Natural killer cell (primary cell): ENCODE data around the gene RHEB. TPM values are rescaled to one million over a fixed set of nuclear protein-coding genes. Genes with fewer than 3 reads are reported as not detected.
A peak's percentile ranks its signal among the peaks of the same experiment; 100 is the strongest.

Experiments used
- ATAC-seq, 3 donors: fragments of 150-1000 bp in 2 of 3; fragments of 200-7000 bp in 1 of 3; cut with Tn5 transposase; 1 replicate in 1 of 3; 2 replicates in 2 of 3; pipeline ENCODE4 v1.10.0; 2021; ENCODE audit warnings: mild to moderate bottlenecking in 2 of 3, moderate library complexity in 2 of 3
- DNase-seq, 2 donors: peaks; one replicate each; pipeline versions ENCODE4 v3.0.0 to v3.0.0-alpha.2; 2013 to 2021; ENCODE audit warnings: mixed read lengths in 1 of 2
- H3K27ac ChIP-seq: one replicate; pipeline ENCODE4 v1.5.1; 2013; ENCODE audit warnings: mild to moderate bottlenecking, low read length
- H3K27me3 ChIP-seq: one replicate; pipeline ENCODE4 v1.6.1; 2013; ENCODE audit warnings: low read length; ENCODE audit not compliant: control insufficient read depth, insufficient read depth
- H3K36me3 ChIP-seq: one replicate; pipeline ENCODE4 v1.6.1; 2013; ENCODE audit warnings: low read length; ENCODE audit not compliant: control insufficient read depth, insufficient read depth
- H3K4me1 ChIP-seq: one replicate; pipeline ENCODE4 v1.6.1; 2013; ENCODE audit warnings: low read length; ENCODE audit not compliant: control insufficient read depth, insufficient read depth
- H3K4me3 ChIP-seq: one replicate; pipeline ENCODE4 v1.5.1; 2013; ENCODE audit warnings: low read length
- H3K9me3 ChIP-seq: one replicate; pipeline ENCODE4 v1.6.1; 2013; ENCODE audit warnings: low read length; ENCODE audit not compliant: control insufficient read depth, insufficient read depth
- H3K27ac Mint-ChIP-seq, 2 donors: one replicate each; pipeline ENCODE4 v1.8.0; 2022; ENCODE audit warnings: mild to moderate bottlenecking in 2 of 2, mixed read lengths in 2 of 2, moderate library complexity in 1 of 2
- H3K27me3 Mint-ChIP-seq, 2 donors: one replicate each; pipeline ENCODE4 v1.8.0; 2022; ENCODE audit warnings: low read depth in 2 of 2, mixed read lengths in 2 of 2
- H3K36me3 Mint-ChIP-seq: one replicate; pipeline ENCODE4 v1.8.0; 2022; ENCODE audit warnings: mixed read lengths
- H3K4me1 Mint-ChIP-seq, 2 donors: one replicate each; pipeline ENCODE4 v1.8.0; 2022; ENCODE audit warnings: mixed read lengths in 2 of 2
- H3K4me3 Mint-ChIP-seq: one replicate; pipeline ENCODE4 v1.8.0; 2022; ENCODE audit warnings: mild to moderate bottlenecking, moderate library complexity, mixed read lengths
- H3K9me3 Mint-ChIP-seq, 2 donors: one replicate each; pipeline ENCODE4 v1.8.0; 2022; ENCODE audit warnings: mixed read lengths in 2 of 2
- WGBS: methylation state at CpG from one replicate; pipeline ENCODE4 v1.1.7; 2013; ENCODE audit warnings: missing lambda C conversion rate; ENCODE audit not compliant: insufficient coverage; 5-methylcytosine and 5-hydroxymethylcytosine counted together
- intact Hi-C: fragments of 100-400 bp; cut with micrococcal nuclease; formaldehyde crosslinking; loops from one replicate; pipeline ENCODE4 v1.14.2; 2022
- total RNA-seq, 4 donors: library from RNA; stranded (reverse); fragments of 120-200 nt in 1 of 4; gene quantifications; one replicate each; pipeline versions ENCODE4 v1.2.3 to v1.2.4, GENCODE V29; 2013 to 2022
- TF ChIP-seq, protein P1 (sequence below): fragments of 200-600 bp; IDR thresholded peaks from one replicate; pipeline ENCODE4 v1.8.0; 2022; ENCODE audit warnings: antibody characterized with exemption

RHEB gene
- total RNA-seq, 3 donors from 2014 or later (not counting 1 experiment from before 2014, with no cell fraction given), result 51.0 to 63.3 (median 63.3) TPM

DNA sequence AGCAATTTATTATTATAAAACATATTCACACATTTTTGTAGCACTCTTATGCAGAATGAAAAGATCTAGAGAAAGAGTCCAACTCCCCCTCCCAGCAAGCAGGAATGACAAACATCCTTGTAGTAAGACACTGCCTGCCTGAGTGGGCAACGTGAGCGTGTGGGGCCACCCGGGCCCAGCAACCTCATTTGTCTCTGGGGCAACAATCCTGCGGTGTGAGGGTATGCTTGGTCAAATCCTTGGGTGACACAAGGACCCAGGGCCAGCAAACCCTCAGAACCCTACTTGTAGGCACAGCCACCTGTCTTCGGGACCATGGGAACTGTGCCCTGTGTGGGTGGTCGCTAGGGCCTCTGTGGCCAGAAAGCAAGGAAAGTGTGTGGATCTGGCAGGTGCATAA is 10.7 kb downstream of the RHEB start:
- DNase-seq (no peak), ATAC-seq (no peak)
- no peaks in the 10 kb centered on the region for H3K36me3 ChIP-seq
- Mint-ChIP-seq H3K36me3 (no peaks in the 10 kb centered on the region), H3K27me3 (no peaks in the 10 kb centered on the region), H3K9me3 (no peaks in the 10 kb centered on the region), H3K4me3 (no peak overlapping the region), H3K27ac (peak overlapping the region in 1 of 2 donors; percentile 73), H3K4me1 (peaks cover 72 to 73% of the 10 kb centered on the region in 2 donors)
- TF ChIP-seq, protein P1, sequence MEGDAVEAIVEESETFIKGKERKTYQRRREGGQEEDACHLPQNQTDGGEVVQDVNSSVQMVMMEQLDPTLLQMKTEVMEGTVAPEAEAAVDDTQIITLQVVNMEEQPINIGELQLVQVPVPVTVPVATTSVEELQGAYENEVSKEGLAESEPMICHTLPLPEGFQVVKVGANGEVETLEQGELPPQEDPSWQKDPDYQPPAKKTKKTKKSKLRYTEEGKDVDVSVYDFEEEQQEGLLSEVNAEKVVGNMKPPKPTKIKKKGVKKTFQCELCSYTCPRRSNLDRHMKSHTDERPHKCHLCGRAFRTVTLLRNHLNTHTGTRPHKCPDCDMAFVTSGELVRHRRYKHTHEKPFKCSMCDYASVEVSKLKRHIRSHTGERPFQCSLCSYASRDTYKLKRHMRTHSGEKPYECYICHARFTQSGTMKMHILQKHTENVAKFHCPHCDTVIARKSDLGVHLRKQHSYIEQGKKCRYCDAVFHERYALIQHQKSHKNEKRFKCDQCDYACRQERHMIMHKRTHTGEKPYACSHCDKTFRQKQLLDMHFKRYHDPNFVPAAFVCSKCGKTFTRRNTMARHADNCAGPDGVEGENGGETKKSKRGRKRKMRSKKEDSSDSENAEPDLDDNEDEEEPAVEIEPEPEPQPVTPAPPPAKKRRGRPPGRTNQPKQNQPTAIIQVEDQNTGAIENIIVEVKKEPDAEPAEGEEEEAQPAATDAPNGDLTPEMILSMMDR, result no peak
- H3K9me3 ChIP-seq, result no peaks in the 10 kb centered on the region
- intact Hi-C loops, result no loop called here
- H3K27ac ChIP-seq, result no peak overlapping the region
- no peak overlapping the region for H3K4me3 ChIP-seq
- H3K27me3 ChIP-seq, result no peaks in the 10 kb centered on the region
- peaks cover 4% of the 10 kb centered on the region for H3K4me1 ChIP-seq
- 92% methylated on average over 6 of the region's 6 CpGs for WGBS

DNA sequence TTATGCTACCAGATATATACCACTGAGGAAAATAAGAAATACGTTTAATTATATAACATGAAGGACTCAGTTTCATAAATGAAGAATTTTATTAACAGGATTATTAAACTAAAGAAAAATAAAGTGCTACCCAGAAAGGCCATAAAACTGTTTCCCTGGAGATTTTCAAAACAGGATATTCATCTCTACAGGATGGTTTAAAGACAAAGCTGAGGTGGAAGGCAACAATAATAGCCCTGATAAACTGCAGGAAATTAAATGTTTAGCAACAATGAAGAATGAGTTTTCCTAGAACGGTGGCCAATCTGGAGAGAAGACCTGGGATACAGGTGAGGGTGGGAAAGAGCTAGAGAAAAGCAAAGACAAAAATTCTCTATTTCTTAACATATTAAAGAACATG is 11.9 kb downstream of the RHEB start:
- Histone ChIP-seq H3K9me3 (no peaks in the 10 kb centered on the region), H3K4me3 (no peak overlapping the region), H3K36me3 (no peaks in the 10 kb centered on the region), H3K27me3 (no peaks in the 10 kb centered on the region), H3K27ac (no peak overlapping the region), H3K4me1 (peaks cover 4% of the 10 kb centered on the region)
- ATAC-seq, result no peak
- Mint-ChIP-seq H3K27ac (no peak overlapping the region), H3K4me1 (peaks cover 67 to 69% of the 10 kb centered on the region in 2 donors), H3K36me3 (no peaks in the 10 kb centered on the region), H3K27me3 (no peaks in the 10 kb centered on the region), H3K9me3 (no peaks in the 10 kb centered on the region), H3K4me3 (no peak overlapping the region)
- intact Hi-C loops, result no loop called here
- DNase-seq, result no peak
- TF ChIP-seq, protein P1, result no peak
- WGBS, result 83% methylated on average over 1 of the region's 2 CpGs

DNA sequence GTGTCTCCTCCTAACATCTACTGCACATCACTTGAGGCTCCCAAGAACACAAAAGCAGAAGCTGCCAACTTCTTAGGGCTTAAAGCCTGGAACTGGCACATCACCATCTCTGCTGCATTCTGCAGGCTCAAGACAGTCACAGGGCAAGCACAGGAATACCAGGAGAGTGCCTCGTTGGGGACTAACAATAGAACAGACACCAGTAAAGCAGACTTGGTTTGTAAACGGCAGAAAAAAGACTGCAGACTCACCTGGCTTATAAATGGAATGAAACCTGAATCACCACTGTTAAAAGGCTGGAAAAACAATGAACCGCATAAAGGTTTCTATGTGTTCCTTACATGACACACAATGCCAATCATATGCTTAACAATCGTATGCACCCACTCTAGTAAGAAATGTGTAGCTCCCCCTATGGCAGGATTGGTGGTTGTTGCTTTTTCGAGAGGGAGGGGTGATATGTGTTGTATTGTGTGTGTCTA is 12.8 kb downstream of the RHEB start:
- DNase-seq (no peak), ATAC-seq (peak in 1 of 3 donors; percentile 14)
- Mint-ChIP-seq H3K36me3 (no peaks in the 10 kb centered on the region), H3K4me3 (no peak overlapping the region), H3K27me3 (no peaks in the 10 kb centered on the region), H3K9me3 (no peaks in the 10 kb centered on the region), H3K4me1 (peaks cover 65 to 66% of the 10 kb centered on the region in 2 donors), H3K27ac (no peak overlapping the region)
- TF ChIP-seq, protein P1, result no peak
- Histone ChIP-seq H3K27ac (no peak overlapping the region), H3K9me3 (no peaks in the 10 kb centered on the region), H3K4me1 (peaks cover 4% of the 10 kb centered on the region), H3K36me3 (no peaks in the 10 kb centered on the region), H3K4me3 (no peak overlapping the region), H3K27me3 (no peaks in the 10 kb centered on the region)
- intact Hi-C loops, result no loop called here
- WGBS, result 68% methylated on average over 3 of the region's 5 CpGs

DNA sequence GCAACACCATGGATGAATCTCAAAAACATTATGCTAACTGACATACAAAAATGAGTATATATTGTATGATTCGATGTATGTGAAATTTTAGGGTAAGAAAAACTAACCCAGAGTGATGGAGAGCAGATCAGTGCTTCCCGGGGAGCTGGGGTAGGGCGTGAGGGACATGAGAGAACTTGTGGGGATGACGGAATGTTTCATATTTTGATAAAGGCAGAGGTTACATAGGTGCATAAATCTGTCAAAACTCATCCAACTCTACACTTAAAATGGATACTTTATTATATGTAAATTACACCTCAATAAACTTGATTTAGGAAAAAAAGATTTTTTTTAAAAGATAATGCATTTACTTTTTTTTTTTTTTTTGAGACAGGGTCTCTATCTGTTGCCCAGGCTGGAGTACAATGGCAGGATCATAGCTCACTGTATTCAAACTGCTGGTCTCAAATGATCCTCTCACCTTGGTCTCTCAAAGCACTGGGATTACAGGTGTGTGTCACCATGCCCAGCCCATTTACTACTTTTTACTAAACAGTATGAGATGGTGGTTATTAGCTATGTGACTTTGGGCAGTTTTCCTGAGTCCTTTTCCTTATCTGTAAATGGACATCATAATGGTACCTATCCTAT is 13.7 kb downstream of the RHEB start:
- Histone ChIP-seq H3K27ac (no peak overlapping the region), H3K36me3 (no peaks in the 10 kb centered on the region), H3K27me3 (no peaks in the 10 kb centered on the region), H3K9me3 (no peaks in the 10 kb centered on the region), H3K4me1 (peaks cover 4% of the 10 kb centered on the region), H3K4me3 (no peak overlapping the region)
- Mint-ChIP-seq H3K4me3 (no peak overlapping the region), H3K27ac (no peak overlapping the region), H3K4me1 (peaks cover 68% of the 10 kb centered on the region in 2 donors), H3K27me3 (no peaks in the 10 kb centered on the region), H3K9me3 (no peaks in the 10 kb centered on the region), H3K36me3 (no peaks in the 10 kb centered on the region)
- no peak for DNase-seq
- TF ChIP-seq, protein P1, result no peak
- intact Hi-C loops, result loop anchor here (1.0 kb wide), 1 partner anchor 12 kb away; no protein-coding TSS in a partner anchor
- ATAC-seq, result no peak
- WGBS, result 94% methylated on average over 2 of the region's 4 CpGs
